HG03196 (cell line): ENCODE results near the gene ULK4.
"Not testable (repeated sequence)": the region's sequence is repeated elsewhere in the genome, so short reads cannot be mapped to it uniquely, and the experiment has no call there.

Experiments used
- ATAC-seq: cut with Tn5 transposase; IDR thresholded peaks from one replicate; pipeline ENCODE4 v1.9.1; 2021; ENCODE audit not compliant: unreplicated experiment

The ULK4 gene

GRCh38 chr3:41874022-41874421, 87.9 kb downstream of the ULK4 start:
- no peak for ATAC-seq

GRCh38 chr3:41872157-41872556, 89.7 kb downstream of the ULK4 start:
- no peak for ATAC-seq

GRCh38 chr3:41867533-41867932, 94.4 kb downstream of the ULK4 start:
- no peak for ATAC-seq

GRCh38 chr3:41866298-41866697, 95.6 kb downstream of the ULK4 start:
- no peak for ATAC-seq

GRCh38 chr3:41863024-41863423, 98.9 kb downstream of the ULK4 start:
- ATAC-seq: no peak

- not testable (repeated sequence) for ATAC-seq
Measured at GRCh38 chr3:41860489-41860888, 101.4 kb downstream of the ULK4 start.

- no peak for ATAC-seq
Measured at GRCh38 chr3:41854956-41855355, 106.9 kb downstream of the ULK4 start.

GRCh38 chr3:41853540-41854196, 108.2 kb downstream of the ULK4 start:
- no peak for ATAC-seq

GRCh38 chr3:41848753-41849574, 112.9 kb downstream of the ULK4 start:
- no peak for ATAC-seq

- ATAC-seq: no peak
Measured at GRCh38 chr3:41847679-41848078, 114.2 kb downstream of the ULK4 start.

GRCh38 chr3:41846850-41847249, 115.1 kb downstream of the ULK4 start:
- ATAC-seq: no peak

GRCh38 chr3:41845826-41846225, 116.1 kb downstream of the ULK4 start:
- ATAC-seq: no peak

GRCh38 chr3:41844256-41844655, 117.6 kb downstream of the ULK4 start:
- ATAC-seq: not testable (repeated sequence)

GRCh38 chr3:41840936-41841668, 120.8 kb downstream of the ULK4 start:
- ATAC-seq: not testable (repeated sequence)

- no peak for ATAC-seq
Measured at GRCh38 chr3:41836360-41837134, 125.4 kb downstream of the ULK4 start.

- ATAC-seq: no peak
Measured at GRCh38 chr3:41833628-41834027, 128.3 kb downstream of the ULK4 start.

- ATAC-seq: no peak
Measured at GRCh38 chr3:41819236-41819635, 142.7 kb downstream of the ULK4 start.

- no peak for ATAC-seq
Measured at GRCh38 chr3:41808618-41809017, 153.3 kb downstream of the ULK4 start.

GRCh38 chr3:41808152-41808551, 153.8 kb downstream of the ULK4 start:
- no peak for ATAC-seq

GRCh38 chr3:41794748-41795589, 166.9 kb downstream of the ULK4 start:
- ATAC-seq: no peak
